ENCODE results near the gene MADCAM1. TPM values are rescaled to one million over a fixed set of nuclear protein-coding genes. Genes with fewer than 3 reads are reported as not detected.

The MADCAM1 gene
- total RNA-seq, 5 donors from 2014 or later (not counting 1 experiment from before 2014, with no cell fraction given) = 0.40 to 1.6 (median 1.4) TPM

DNA sequence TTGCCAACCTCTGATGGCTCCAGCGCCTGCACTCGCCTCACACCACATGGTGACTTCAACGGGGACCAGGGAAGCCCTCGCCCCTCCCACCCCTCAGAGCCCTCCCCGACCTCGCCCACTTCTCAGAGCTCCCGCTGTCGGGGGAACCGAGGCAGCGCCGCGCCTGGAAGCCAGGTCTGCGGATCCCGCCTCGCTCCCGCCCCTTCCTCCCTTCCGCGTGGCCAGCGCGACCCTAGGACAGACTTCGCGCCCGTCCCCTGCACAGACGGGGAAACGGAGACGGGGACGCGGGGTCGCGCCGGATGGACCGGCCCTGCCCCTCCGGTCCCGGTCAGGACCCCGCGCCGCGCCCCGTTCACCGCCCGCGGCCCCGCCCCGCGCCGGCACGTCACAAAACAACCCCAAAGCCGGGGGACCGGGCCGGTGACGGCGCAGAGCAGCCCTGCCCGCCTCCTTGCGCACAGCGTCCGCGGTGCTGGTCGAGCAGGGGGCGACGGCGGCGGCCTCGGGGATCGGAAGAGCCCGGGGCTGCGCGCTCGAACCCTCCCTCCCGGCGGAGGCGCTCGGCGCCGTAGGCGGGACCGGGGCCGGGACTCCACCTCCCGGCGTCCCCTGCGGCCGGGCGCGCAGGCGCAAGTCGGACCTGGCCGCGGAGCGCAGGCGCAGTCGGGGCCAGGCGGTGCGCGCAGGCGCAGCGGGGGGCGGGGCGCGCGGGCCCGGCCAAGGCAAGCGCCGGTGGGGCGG is 34.9 kb downstream of the MADCAM1 start:
- Histone ChIP-seq H3K36me3 (ENCODE audit: control insufficient read depth in 2 of 2, extremely low read depth in 1 of 2, insufficient read depth in 1 of 2, low read length in 1 of 2) (peaks cover 9 to 13% of the 10 kb centered on the region in 2 donors), H3K4me1 (ENCODE audit: control insufficient read depth in 1 of 2, extremely low read depth in 1 of 2, insufficient read depth in 2 of 2, low read length in 2 of 2) (peaks cover 6 to 44% of the 10 kb centered on the region in 2 experiments), H3K27ac (ENCODE audit: low read length) (peak overlapping the region; percentile 45), H3K9me3 (no peaks in the 10 kb centered on the region), H3K4me3 (ENCODE audit: control insufficient read depth in 1 of 2, extremely low read depth in 1 of 2, low read length in 1 of 2) (peak overlapping the region; percentile 59 to 71), H3K27me3 (replicated peaks in 1 of 2; ENCODE audit: control insufficient read depth in 2 of 2, extremely low read depth in 1 of 2, insufficient read depth in 2 of 2, low read length in 1 of 2) (peaks cover 0 to 19% of the 10 kb centered on the region in 2 experiments)
- ChIA-PET CTCF (interaction anchor here (0.6 to 3.9 kb wide), 7 partner anchors 20 to 1033 kb away, joined by 3 to 36 read pairs (median 3); no protein-coding TSS in a partner anchor), POLR2A (interaction anchor here in 1 of 2 donors (0.6 kb wide), 2 partner anchors 12 to 20 kb away, joined by 5 to 6 read pairs; no protein-coding TSS in a partner anchor)
- under 1% methylated on average over 101 of the region's 103 CpGs for WGBS (ENCODE audit: insufficient coverage)
- Mint-ChIP-seq H3K27me3 (peaks cover 0 to 3% of the 10 kb centered on the region in 2 donors), H3K27ac (peak overlapping the region; percentile 49 to 79), H3K4me1 (peaks cover 15 to 27% (median 19%) of the 10 kb centered on the region in 3 donors), H3K9me3 (no peaks in the 10 kb centered on the region), H3K36me3 (no peaks in the 10 kb centered on the region), H3K4me3 (peak overlapping the region; percentile 75 to 86 (median 80))
- peak; percentile 79 to 83 (median 83) for ATAC-seq (replicated peaks in 1 of 4)
- DNase-seq = peak; percentile 60 to 94 (median 82)

DNA sequence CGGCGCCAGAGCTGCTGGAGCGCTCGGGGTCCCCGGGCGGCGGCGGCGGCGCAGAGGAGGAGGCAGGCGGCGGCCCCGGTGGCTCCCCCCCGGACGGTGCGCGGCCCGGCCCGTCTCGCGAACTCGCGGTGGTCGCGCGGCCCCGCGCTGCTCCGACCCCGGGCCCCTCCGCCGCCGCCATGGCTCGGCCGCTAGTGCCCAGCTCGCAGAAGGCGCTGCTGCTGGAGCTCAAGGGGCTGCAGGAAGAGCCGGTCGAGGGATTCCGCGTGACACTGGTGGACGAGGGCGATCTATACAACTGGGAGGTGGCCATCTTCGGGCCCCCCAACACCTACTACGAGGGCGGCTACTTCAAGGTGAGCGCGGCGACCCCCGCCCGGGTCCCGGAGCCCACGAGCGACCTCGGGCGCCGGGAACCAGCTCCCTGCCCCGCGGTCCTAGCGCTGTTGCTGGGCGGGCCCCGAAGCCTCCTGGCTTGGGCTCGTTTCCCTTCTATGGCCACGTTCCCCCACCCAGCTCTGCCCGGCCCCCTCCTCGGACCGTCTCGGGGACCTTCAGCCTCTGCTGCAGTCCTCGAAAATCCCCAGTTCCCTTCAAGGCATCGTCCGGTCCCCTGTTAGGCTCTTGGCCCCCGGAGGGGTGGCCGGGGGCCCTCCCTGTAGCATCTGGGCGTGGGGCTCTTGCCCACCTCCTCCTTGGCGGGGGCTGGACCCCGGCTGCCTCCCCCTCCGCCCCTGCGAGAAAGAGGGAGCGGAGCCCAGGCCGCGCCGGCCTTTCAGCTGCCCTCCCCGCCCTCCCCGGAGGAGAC is 35.7 kb downstream of the MADCAM1 start, which contains the start of gene CDC34:
CDC34 (plus strand) TSS at position 8 of the 808 bp plus-strand sequence; CDS start at position 180, 172 bp downstream.
- under 1% methylated on average over 83 of the region's 84 CpGs for WGBS (ENCODE audit: insufficient coverage)
- ChIA-PET CTCF (interaction anchor here (0.6 to 3.9 kb wide), 6 partner anchors 21 to 1033 kb away, joined by 3 to 36 read pairs (median 4); no protein-coding TSS in a partner anchor), POLR2A (interaction anchor here (0.6 kb wide), 3 partner anchors 11 to 25 kb away, joined by 6 to 7 read pairs (median 6); partner anchors contain the start of gene TPGS1 (in 1 of the 2))
- Mint-ChIP-seq H3K9me3 (no peaks in the 10 kb centered on the region), H3K4me1 (peaks cover 15 to 27% (median 19%) of the 10 kb centered on the region in 3 donors), H3K27me3 (no peaks in the 10 kb centered on the region), H3K27ac (peak within 1 kb of the TSS; percentile 49 to 79), H3K36me3 (no peaks in the 10 kb centered on the region), H3K4me3 (peak within 1 kb of the TSS; percentile 82 to 86 (median 85))
- Histone ChIP-seq H3K27ac (ENCODE audit: low read length) (peak within 1 kb of the TSS; percentile 45), H3K36me3 (ENCODE audit: control insufficient read depth in 2 of 2, extremely low read depth in 1 of 2, insufficient read depth in 1 of 2, low read length in 1 of 2) (peaks cover 11 to 20% of the 10 kb centered on the region in 2 donors), H3K9me3 (no peaks in the 10 kb centered on the region), H3K4me1 (ENCODE audit: control insufficient read depth in 1 of 2, extremely low read depth in 1 of 2, insufficient read depth in 2 of 2, low read length in 2 of 2) (peaks cover 6 to 44% of the 10 kb centered on the region in 2 experiments), H3K27me3 (replicated peaks in 1 of 2; ENCODE audit: control insufficient read depth in 2 of 2, extremely low read depth in 1 of 2, insufficient read depth in 2 of 2, low read length in 1 of 2) (peaks cover 0 to 13% of the 10 kb centered on the region in 2 experiments), H3K4me3 (ENCODE audit: control insufficient read depth in 1 of 2, extremely low read depth in 1 of 2, low read length in 1 of 2) (peak within 1 kb of the TSS; percentile 84 to 90)
- peak in 3 of 4 experiments; percentile 3 to 35 (median 28) for ATAC-seq (replicated peaks in 1 of 4)
- peak in 1 of 35 experiments; percentile 22 for DNase-seq

DNA sequence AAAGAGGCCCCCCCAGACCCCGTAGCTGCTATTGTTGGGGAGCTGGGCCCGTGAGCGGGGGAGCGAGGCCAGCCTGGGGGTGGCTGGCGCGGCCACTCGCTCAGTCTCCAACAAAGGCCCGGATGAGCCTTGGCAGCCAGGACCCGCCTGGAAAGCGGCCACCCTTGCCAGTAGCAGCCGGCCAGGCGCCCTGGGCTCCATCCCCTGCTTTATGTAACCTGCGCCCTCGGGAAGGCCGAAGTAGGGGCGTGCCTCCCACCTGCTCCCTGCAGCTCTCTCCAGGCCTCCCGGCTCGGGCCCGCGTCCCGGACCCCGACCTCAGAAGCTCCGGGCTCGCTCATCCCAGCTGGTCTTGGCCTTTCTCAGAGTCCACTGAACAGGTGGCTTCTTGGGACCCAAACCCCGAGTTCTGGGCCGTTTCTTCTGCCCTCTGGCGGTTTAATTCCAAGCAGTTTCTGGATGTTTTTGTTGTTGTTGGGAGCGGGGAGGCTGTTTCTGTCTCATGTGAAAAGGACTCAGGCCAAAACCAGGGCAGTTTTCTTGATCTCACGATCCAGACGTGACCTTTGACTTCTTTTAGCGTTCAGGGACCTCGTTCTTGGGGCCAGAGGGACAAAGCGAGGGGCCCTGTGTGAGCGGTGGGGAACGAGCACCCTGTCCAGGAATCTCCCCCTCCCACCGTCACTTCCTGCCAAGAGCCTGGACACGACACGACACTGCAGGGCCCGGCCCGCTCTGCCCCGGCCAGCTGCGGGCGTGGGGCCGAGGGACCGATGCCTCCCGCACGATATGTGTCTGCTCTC is 36.5 kb downstream of the MADCAM1 start:
- DNase-seq = peak in 18 of 35 experiments; percentile 28 to 71 (median 48)
- ChIA-PET POLR2A (interaction anchor here in 1 of 2 donors (0.6 kb wide), 1 partner anchor 22 kb away, joined by 7 read pairs; no protein-coding TSS in a partner anchor), CTCF (interaction anchor here in 1 of 2 donors (0.9 to 3.9 kb wide), 2 partner anchors 22 to 26 kb away, joined by 4 to 36 read pairs; no protein-coding TSS in a partner anchor)
- Histone ChIP-seq H3K36me3 (ENCODE audit: control insufficient read depth in 2 of 2, extremely low read depth in 1 of 2, insufficient read depth in 1 of 2, low read length in 1 of 2) (peaks cover 11 to 23% of the 10 kb centered on the region in 2 donors), H3K4me3 (ENCODE audit: control insufficient read depth in 1 of 2, extremely low read depth in 1 of 2, low read length in 1 of 2) (peak overlapping the region; percentile 84 to 90), H3K4me1 (ENCODE audit: control insufficient read depth in 1 of 2, extremely low read depth in 1 of 2, insufficient read depth in 2 of 2, low read length in 2 of 2) (peaks cover 6 to 44% of the 10 kb centered on the region in 2 experiments), H3K27me3 (replicated peaks in 1 of 2; ENCODE audit: control insufficient read depth in 2 of 2, extremely low read depth in 1 of 2, insufficient read depth in 2 of 2, low read length in 1 of 2) (peaks cover 0 to 11% of the 10 kb centered on the region in 2 experiments), H3K27ac (ENCODE audit: low read length) (peak overlapping the region; percentile 37), H3K9me3 (no peaks in the 10 kb centered on the region)
- Mint-ChIP-seq H3K9me3 (no peaks in the 10 kb centered on the region), H3K4me3 (peak overlapping the region; percentile 82 to 86 (median 85)), H3K27ac (peak overlapping the region; percentile 66 to 89), H3K27me3 (no peaks in the 10 kb centered on the region), H3K36me3 (peaks cover under 1% of the 10 kb centered on the region), H3K4me1 (peaks cover 15 to 27% (median 19%) of the 10 kb centered on the region in 3 donors)
- no peak for ATAC-seq (replicated peaks in 1 of 4)
- 4% methylated on average over 45 of the region's 47 CpGs for WGBS (ENCODE audit: insufficient coverage)

DNA sequence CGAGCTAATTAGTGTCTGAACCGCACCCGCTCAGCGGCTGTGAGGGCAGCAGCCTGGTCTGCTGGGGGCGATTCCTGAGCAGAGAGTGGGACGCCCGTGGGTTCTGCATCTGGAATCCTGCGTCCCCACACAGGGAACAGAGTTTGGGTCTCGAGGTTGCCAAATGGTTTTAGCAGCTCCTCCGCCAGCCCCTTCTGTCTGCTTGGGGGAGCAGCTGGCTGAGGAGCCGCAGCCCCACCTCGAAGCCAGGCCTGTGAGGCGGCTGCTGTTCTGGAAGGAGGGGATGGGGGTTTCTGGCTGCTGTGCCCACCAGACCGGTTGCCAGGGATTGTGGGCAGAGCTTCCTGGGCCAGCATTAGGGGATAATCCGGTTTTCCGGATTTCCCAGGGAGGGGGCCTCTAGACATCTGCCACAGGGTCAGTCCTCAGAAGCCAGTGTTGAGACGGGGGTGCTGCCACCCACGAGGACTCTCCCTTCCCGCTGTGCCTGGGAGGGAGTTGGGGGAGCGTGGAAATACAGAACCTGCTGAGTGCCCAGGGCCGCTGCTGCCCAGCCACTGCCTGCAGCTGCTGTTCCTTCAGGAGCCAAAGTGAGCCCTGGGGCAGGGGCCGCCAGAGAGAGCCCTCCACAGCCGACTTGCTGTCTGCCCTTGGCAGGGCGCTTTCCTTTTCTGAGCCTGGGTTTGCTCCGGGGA is 37.2 kb downstream of the MADCAM1 start:
- ChIA-PET CTCF (interaction anchor here in 1 of 2 donors (0.9 to 3.9 kb wide), 2 partner anchors 23 to 27 kb away, joined by 4 to 36 read pairs; no protein-coding TSS in a partner anchor), POLR2A (no interaction called here)
- WGBS (ENCODE audit: insufficient coverage) = 69% methylated on average over 21 of the region's 25 CpGs
- DNase-seq (no peak), ATAC-seq (replicated peaks in 1 of 4) (no peak)
- Histone ChIP-seq H3K4me3 (ENCODE audit: control insufficient read depth in 1 of 2, extremely low read depth in 1 of 2, low read length in 1 of 2) (peak overlapping the region; percentile 84 to 90), H3K4me1 (ENCODE audit: control insufficient read depth in 1 of 2, extremely low read depth in 1 of 2, insufficient read depth in 2 of 2, low read length in 2 of 2) (peaks cover 6 to 44% of the 10 kb centered on the region in 2 experiments), H3K27ac (ENCODE audit: low read length) (peak overlapping the region; percentile 37), H3K27me3 (replicated peaks in 1 of 2; ENCODE audit: control insufficient read depth in 2 of 2, extremely low read depth in 1 of 2, insufficient read depth in 2 of 2, low read length in 1 of 2) (peaks cover 0 to 7% of the 10 kb centered on the region in 2 experiments), H3K36me3 (ENCODE audit: control insufficient read depth in 2 of 2, extremely low read depth in 1 of 2, insufficient read depth in 1 of 2, low read length in 1 of 2) (peaks cover 17 to 24% of the 10 kb centered on the region in 2 donors), H3K9me3 (no peaks in the 10 kb centered on the region)
- Mint-ChIP-seq H3K27ac (peak overlapping the region in 1 of 2 donors; percentile 89), H3K4me1 (peaks cover 15 to 25% (median 19%) of the 10 kb centered on the region in 3 donors), H3K27me3 (no peaks in the 10 kb centered on the region), H3K4me3 (peak overlapping the region; percentile 82 to 86 (median 85)), H3K36me3 (peaks cover 8% of the 10 kb centered on the region), H3K9me3 (no peaks in the 10 kb centered on the region)

DNA sequence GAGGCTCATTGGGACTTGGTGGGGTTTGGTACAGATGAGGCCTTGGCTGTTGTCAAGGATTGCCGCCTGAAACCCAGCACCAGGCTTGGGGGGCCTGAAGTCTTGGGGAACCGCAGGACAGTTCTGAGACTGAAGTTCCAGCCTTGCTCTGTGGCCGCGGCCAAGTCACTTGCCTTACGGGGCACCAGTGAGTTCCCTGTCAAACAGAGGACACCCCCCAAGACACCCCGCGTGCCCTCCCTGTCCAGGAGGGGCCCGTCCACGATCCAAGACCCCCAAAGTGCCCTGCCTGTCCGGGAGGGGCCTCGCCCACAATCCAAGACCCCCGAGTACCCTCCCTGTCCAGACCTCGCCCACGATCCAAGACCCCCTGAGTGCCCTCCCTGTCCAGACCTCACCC is 37.8 kb downstream of the MADCAM1 start:
- Mint-ChIP-seq H3K36me3 (peaks cover 8% of the 10 kb centered on the region), H3K4me3 (peak overlapping the region; percentile 37 to 86 (median 82)), H3K4me1 (peaks cover 15 to 25% (median 19%) of the 10 kb centered on the region in 3 donors), H3K27ac (no peak overlapping the region), H3K9me3 (no peaks in the 10 kb centered on the region), H3K27me3 (no peaks in the 10 kb centered on the region)
- ATAC-seq (replicated peaks in 1 of 4) (no peak), DNase-seq (no peak)
- H3K27me3 ChIP-seq (replicated peaks in 1 of 2; ENCODE audit: control insufficient read depth in 2 of 2, extremely low read depth in 1 of 2, insufficient read depth in 2 of 2, low read length in 1 of 2) = peaks cover 0 to 2% of the 10 kb centered on the region in 2 experiments
- no peaks in the 10 kb centered on the region for H3K9me3 ChIP-seq
- no peak overlapping the region for H3K27ac ChIP-seq (ENCODE audit: low read length)
- WGBS (ENCODE audit: insufficient coverage) = 90% methylated on average over 4 of the region's 14 CpGs
- ChIA-PET POLR2A (no interaction called here), CTCF (interaction anchor here in 1 of 2 donors (3.9 kb wide), 1 partner anchor 23 kb away, joined by 36 read pairs; no protein-coding TSS in a partner anchor)
- H3K4me3 ChIP-seq (ENCODE audit: control insufficient read depth in 1 of 2, extremely low read depth in 1 of 2, low read length in 1 of 2) = no peak overlapping the region
- H3K36me3 ChIP-seq (ENCODE audit: control insufficient read depth in 2 of 2, extremely low read depth in 1 of 2, insufficient read depth in 1 of 2, low read length in 1 of 2) = peaks cover 20 to 28% of the 10 kb centered on the region in 2 donors
- peaks cover 6 to 44% of the 10 kb centered on the region in 2 experiments for H3K4me1 ChIP-seq (ENCODE audit: control insufficient read depth in 1 of 2, extremely low read depth in 1 of 2, insufficient read depth in 2 of 2, low read length in 2 of 2)

All from T-cell (primary cell).